HCT116 (cell line): ENCODE results near the gene CD40. TPM values are rescaled to one million over a fixed set of nuclear protein-coding genes. Genes with fewer than 3 reads are reported as not detected.

Experiments used
- ATAC-seq: fragments of 200-7000 bp; cut with Tn5 transposase; 2 replicates; pipeline ENCODE4 v1.9.1; 2020; ENCODE audit warnings: mild to moderate bottlenecking, moderate library complexity
- BruUV-seq: library from RNA; stranded (reverse); fragments of 400-500 nt; replicated peaks from 2 replicates; lab custom pipeline; 2021; lab: Mats Ljungman, UMichigan
- CTCF ChIA-PET: fragments of 300-600 bp; sonication (Branson Sonifier 250); formaldehyde crosslinking; loops from one replicate; lab custom pipeline; 2021; ENCODE audit warnings: antibody characterized with exemption; lab: Charles Lee
- POLR2A ChIA-PET: fragments of 300-600, 350-600 bp; sonication (Branson Sonifier 250); formaldehyde crosslinking; loops from one replicate; lab custom pipeline; 2021; ENCODE audit warnings: antibody characterized with exemption; lab: Charles Lee
- RAD21 ChIA-PET, 2 experiments: fragments of 300-600 bp; sonication (Branson Sonifier 250); formaldehyde crosslinking; loops; one replicate each; lab custom pipeline; 2023; ENCODE audit warnings: low total read pairs in 2 of 2; ENCODE audit not compliant: uncharacterized antibody in 2 of 2, unreplicated experiment in 2 of 2, low non-redundant PET in 1 of 2; lab: Charles Lee
- DNase-seq: peaks from one replicate; pipeline ENCODE4 v3.0.0-alpha.2; 2010; ENCODE audit warnings: low read depth, low spot score
- H2AFZ ChIP-seq: fragments of 200-600 bp; shearing (Covaris generic), sonication (generic); 2 replicates; pipeline ENCODE4 v1.6.1; 2017; ENCODE audit warnings: low read depth, mixed run types, mixed read lengths, antibody characterized with exemption, low read length; ENCODE audit not compliant: poor library complexity, severe bottlenecking
- H3K27ac ChIP-seq: 2 replicates; pipeline ENCODE4 v1.5.1; 2012; ENCODE audit warnings: low read depth, low read length
- H3K27me3 ChIP-seq: fragments of 200-600 bp; sonication (generic); 2 replicates; pipeline ENCODE4 v1.6.1; 2016; ENCODE audit warnings: mixed run types, low read length, mixed read lengths; ENCODE audit not compliant: insufficient read depth
- H3K36me3 ChIP-seq, 2 experiments: fragments of 200-500 bp in 1 of 2; fragments of 200-600 bp in 1 of 2; sonication (Bioruptor generic) in 1 of 2; sonication (generic) in 1 of 2; 2 replicates each; pipeline versions ENCODE4 v1.5.1 to v1.6.1; 2014 to 2016; ENCODE audit warnings: low read length in 2 of 2, inconsistent platforms in 1 of 2, mixed read lengths in 1 of 2, mixed run types in 1 of 2; ENCODE audit not compliant: insufficient read depth in 2 of 2, control insufficient read depth in 1 of 2
- H3K4me1 ChIP-seq, 2 experiments: fragments of 200-600 bp in 1 of 2; sonication (generic) in 1 of 2; 2 replicates each; pipeline versions ENCODE4 v1.5.1 to v1.6.1; 2012 to 2017; ENCODE audit warnings: low read length in 2 of 2, inconsistent platforms in 1 of 2, mild to moderate bottlenecking in 1 of 2, mixed read lengths in 1 of 2, mixed run types in 1 of 2, moderate library complexity in 1 of 2; ENCODE audit not compliant: insufficient read depth in 2 of 2, control insufficient read depth in 1 of 2
- H3K4me2 ChIP-seq: fragments of 200-600 bp; sonication (generic); 2 replicates; pipeline ENCODE4 v1.6.1; 2017; ENCODE audit warnings: mixed run types, low read length, mixed read lengths
- H3K4me3 ChIP-seq, 2 experiments: fragments of 200-600 bp in 1 of 2; sonication (generic) in 1 of 2; replicated peaks in 1 of 2; 2 replicates each; pipeline ENCODE4 v1.5.1; 2011 to 2016; ENCODE audit warnings: low read length in 2 of 2, control low read depth in 1 of 2, low read depth in 1 of 2, mild to moderate bottlenecking in 1 of 2, mixed read lengths in 1 of 2, mixed run types in 1 of 2
- H3K79me2 ChIP-seq: fragments of 200-600 bp; sonication (generic); 2 replicates; pipeline ENCODE4 v1.6.1; 2017; ENCODE audit warnings: mild to moderate bottlenecking, mixed run types, low read length, moderate library complexity, mixed read lengths; ENCODE audit not compliant: insufficient read depth
- H3K9ac ChIP-seq: fragments of 200-600 bp; sonication (generic); 2 replicates; pipeline ENCODE4 v1.6.1; 2016; ENCODE audit warnings: low read length, mixed read lengths
- H3K9me2 ChIP-seq: fragments of 200-600 bp; sonication (generic), shearing (Covaris generic); 2 replicates; pipeline ENCODE4 v1.6.1; 2017; ENCODE audit warnings: mixed run types, mild to moderate bottlenecking, moderate library complexity; ENCODE audit not compliant: insufficient read depth
- H3K9me3 ChIP-seq, 2 experiments: fragments of 200-500 bp in 1 of 2; fragments of 200-600 bp in 1 of 2; sonication (Bioruptor generic) in 1 of 2; sonication (generic) in 1 of 2; 2 replicates each; pipeline ENCODE4 v1.6.1; 2014 to 2017; ENCODE audit warnings: low read length in 2 of 2, mixed read lengths in 2 of 2, inconsistent platforms in 1 of 2, low read depth in 1 of 2, mild to moderate bottlenecking in 1 of 2, mixed run types in 1 of 2, moderate library complexity in 1 of 2; ENCODE audit not compliant: control insufficient read depth in 1 of 2, insufficient read depth in 1 of 2
- H4K20me1 ChIP-seq: fragments of 200-600 bp; sonication (generic), shearing (Covaris generic); 2 replicates; pipeline ENCODE4 v1.6.1; 2017; ENCODE audit warnings: mixed run types, mild to moderate bottlenecking, moderate library complexity; ENCODE audit not compliant: insufficient read depth
- CEBPB ChIP-seq: IDR thresholded peaks from 2 replicates; pipeline ENCODE4 v1.6.1; 2012; ENCODE audit warnings: low read depth
- EGR1 ChIP-seq: IDR thresholded peaks from 2 replicates; pipeline ENCODE4 v1.6.1; 2012; ENCODE audit warnings: low read depth
- EZH2 ChIP-seq: fragments of 200-600 bp; sonication (generic); IDR thresholded peaks from 2 replicates; pipeline ENCODE4 v1.6.1; 2017; ENCODE audit warnings: antibody characterized with exemption, mixed run types
- EZH2phosphoT487 ChIP-seq: fragments of 200-600 bp; IDR thresholded peaks from 2 replicates; pipeline ENCODE4 v1.6.1; 2018; ENCODE audit warnings: antibody characterized with exemption, borderline replicate concordance
- JUND ChIP-seq: IDR thresholded peaks from 2 replicates; pipeline ENCODE4 v1.6.1; 2012
- POLR2A ChIP-seq: IDR thresholded peaks from 2 replicates; pipeline ENCODE4 v1.7.0; 2011; ENCODE audit warnings: borderline replicate concordance; ENCODE audit not compliant: insufficient read depth, insufficient read length; ENCODE audit errors: extremely low read depth
- POLR2AphosphoS5 ChIP-seq: IDR thresholded peaks from 2 replicates; pipeline ENCODE4 v1.6.1; 2011; ENCODE audit warnings: mild to moderate bottlenecking, low read depth, low read length, moderate library complexity
- SIN3A ChIP-seq: IDR thresholded peaks from 2 replicates; pipeline ENCODE4 v1.6.1; 2012; ENCODE audit warnings: low read depth
- SRF ChIP-seq: IDR thresholded peaks from 2 replicates; pipeline ENCODE4 v1.6.1; 2012; ENCODE audit warnings: low read depth
- YY1 ChIP-seq: IDR thresholded peaks from 2 replicates; pipeline ENCODE4 v1.6.1; 2011; ENCODE audit warnings: low read length, low read depth, moderate library complexity, mild to moderate bottlenecking; ENCODE audit not compliant: insufficient replicate concordance; ENCODE audit errors: extremely low read depth
- ZFX ChIP-seq: fragments of 450-650 bp; IDR thresholded peaks from 2 replicates; pipeline ENCODE4 v1.6.1; 2017
- ZNF274 ChIP-seq: fragments of 200-500 bp; sonication (Bioruptor generic); IDR thresholded peaks from 2 replicates; pipeline ENCODE4 v1.6.1; 2014; ENCODE audit warnings: mild to moderate bottlenecking, low read depth, low read length, inconsistent platforms
- intact Hi-C: fragments of 100-400 bp; cut with micrococcal nuclease; formaldehyde crosslinking; loops from 2 replicates; pipeline ENCODE4 v1.10.0; 2022
- total RNA-seq: library from RNA; stranded (reverse); gene quantifications from one replicate; pipeline ENCODE4 v1.2.1, GENCODE V29; 2021; ENCODE audit not compliant: unreplicated experiment
- TF ChIP-seq, protein P1 (sequence below): IDR thresholded peaks from 2 replicates; pipeline ENCODE4 v1.6.1; 2011; ENCODE audit warnings: mild to moderate bottlenecking, low read length, moderate library complexity; ENCODE audit not compliant: insufficient replicate concordance; ENCODE audit errors: extremely low read depth
- TF ChIP-seq, protein P2 (sequence below): IDR thresholded peaks from 2 replicates; pipeline ENCODE4 v1.6.1; 2012; ENCODE audit warnings: low read depth
- TF ChIP-seq, protein P3 (sequence below), 3 experiments: fragments of 200-600 bp in 1 of 3; sonication (generic) in 1 of 3; IDR thresholded peaks in 2 of 3; conservative IDR thresholded peaks in 1 of 3; 2 replicates each; pipeline ENCODE4 v1.5.1; 2012 to 2017; ENCODE audit warnings: low read depth in 2 of 3, low read length in 2 of 3, antibody characterized with exemption in 1 of 3, borderline replicate concordance in 1 of 3, control low read depth in 1 of 3, mild to moderate bottlenecking in 1 of 3, mixed read lengths in 1 of 3, mixed run types in 1 of 3, moderate library complexity in 1 of 3; ENCODE audit not compliant: insufficient read depth in 1 of 3
- TF ChIP-seq, protein P4 (sequence below): IDR thresholded peaks from 2 replicates; pipeline ENCODE4 v1.6.1; 2012

Gene CD40
- total RNA-seq, 1 experiment from 2014 or later, result 21.3 TPM

DNA sequence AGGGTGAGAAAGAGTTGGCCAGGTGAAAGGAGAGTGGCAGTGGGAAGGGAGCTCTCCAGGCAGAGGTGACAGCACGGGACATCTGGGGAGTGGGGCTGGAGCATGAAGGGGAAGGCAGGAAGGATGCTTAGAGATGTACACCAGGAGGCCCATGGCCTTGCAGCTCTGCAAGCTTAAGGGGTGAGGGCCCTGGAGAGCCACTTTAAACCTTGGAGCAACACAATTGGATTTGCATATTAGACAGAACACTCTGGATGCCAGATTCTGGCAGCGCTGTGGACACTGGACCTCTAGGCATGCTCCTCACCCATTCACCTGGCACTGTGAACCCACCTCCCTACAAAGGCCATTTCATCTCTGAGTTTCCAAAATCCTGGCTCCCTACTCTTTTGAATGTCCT is 3.7 kb upstream of the CD40 start:
- Histone ChIP-seq H3K9me2 (no peaks in the 10 kb centered on the region), H3K79me2 (peaks cover 4% of the 10 kb centered on the region; the same call in 1 of the 2 replicates), H3K27ac (no peak overlapping the region), H2AFZ (no peak overlapping the region), H3K4me1 (peaks cover 11 to 15% of the 10 kb centered on the region in 2 experiments), H4K20me1 (no peaks in the 10 kb centered on the region), H3K4me3 (no peak overlapping the region), H3K4me2 (no peak overlapping the region), H3K9ac (no peak overlapping the region), H3K27me3 (peaks cover 17% of the 10 kb centered on the region; the same call in 1 of the 2 replicates), H3K36me3 (no peaks in the 10 kb centered on the region), H3K9me3 (no peaks in the 10 kb centered on the region)
- no peak for DNase-seq
- no TSS peak for BruUV-seq
- CTCF ChIA-PET, result no interaction called here
- TF ChIP-seq ZFX (no peak), JUND (no peak), EZH2 (no peak), SIN3A (no peak), POLR2A (no peak), POLR2AphosphoS5 (no peak), EZH2phosphoT487 (no peak), ZNF274 (no peak), EGR1 (no peak), SRF (no peak), CEBPB (no peak), YY1 (no peak)
- TF ChIP-seq, protein P1, sequence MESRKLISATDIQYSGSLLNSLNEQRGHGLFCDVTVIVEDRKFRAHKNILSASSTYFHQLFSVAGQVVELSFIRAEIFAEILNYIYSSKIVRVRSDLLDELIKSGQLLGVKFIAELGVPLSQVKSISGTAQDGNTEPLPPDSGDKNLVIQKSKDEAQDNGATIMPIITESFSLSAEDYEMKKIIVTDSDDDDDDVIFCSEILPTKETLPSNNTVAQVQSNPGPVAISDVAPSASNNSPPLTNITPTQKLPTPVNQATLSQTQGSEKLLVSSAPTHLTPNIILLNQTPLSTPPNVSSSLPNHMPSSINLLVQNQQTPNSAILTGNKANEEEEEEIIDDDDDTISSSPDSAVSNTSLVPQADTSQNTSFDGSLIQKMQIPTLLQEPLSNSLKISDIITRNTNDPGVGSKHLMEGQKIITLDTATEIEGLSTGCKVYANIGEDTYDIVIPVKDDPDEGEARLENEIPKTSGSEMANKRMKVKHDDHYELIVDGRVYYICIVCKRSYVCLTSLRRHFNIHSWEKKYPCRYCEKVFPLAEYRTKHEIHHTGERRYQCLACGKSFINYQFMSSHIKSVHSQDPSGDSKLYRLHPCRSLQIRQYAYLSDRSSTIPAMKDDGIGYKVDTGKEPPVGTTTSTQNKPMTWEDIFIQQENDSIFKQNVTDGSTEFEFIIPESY, result no peak
- TF ChIP-seq, protein P2, sequence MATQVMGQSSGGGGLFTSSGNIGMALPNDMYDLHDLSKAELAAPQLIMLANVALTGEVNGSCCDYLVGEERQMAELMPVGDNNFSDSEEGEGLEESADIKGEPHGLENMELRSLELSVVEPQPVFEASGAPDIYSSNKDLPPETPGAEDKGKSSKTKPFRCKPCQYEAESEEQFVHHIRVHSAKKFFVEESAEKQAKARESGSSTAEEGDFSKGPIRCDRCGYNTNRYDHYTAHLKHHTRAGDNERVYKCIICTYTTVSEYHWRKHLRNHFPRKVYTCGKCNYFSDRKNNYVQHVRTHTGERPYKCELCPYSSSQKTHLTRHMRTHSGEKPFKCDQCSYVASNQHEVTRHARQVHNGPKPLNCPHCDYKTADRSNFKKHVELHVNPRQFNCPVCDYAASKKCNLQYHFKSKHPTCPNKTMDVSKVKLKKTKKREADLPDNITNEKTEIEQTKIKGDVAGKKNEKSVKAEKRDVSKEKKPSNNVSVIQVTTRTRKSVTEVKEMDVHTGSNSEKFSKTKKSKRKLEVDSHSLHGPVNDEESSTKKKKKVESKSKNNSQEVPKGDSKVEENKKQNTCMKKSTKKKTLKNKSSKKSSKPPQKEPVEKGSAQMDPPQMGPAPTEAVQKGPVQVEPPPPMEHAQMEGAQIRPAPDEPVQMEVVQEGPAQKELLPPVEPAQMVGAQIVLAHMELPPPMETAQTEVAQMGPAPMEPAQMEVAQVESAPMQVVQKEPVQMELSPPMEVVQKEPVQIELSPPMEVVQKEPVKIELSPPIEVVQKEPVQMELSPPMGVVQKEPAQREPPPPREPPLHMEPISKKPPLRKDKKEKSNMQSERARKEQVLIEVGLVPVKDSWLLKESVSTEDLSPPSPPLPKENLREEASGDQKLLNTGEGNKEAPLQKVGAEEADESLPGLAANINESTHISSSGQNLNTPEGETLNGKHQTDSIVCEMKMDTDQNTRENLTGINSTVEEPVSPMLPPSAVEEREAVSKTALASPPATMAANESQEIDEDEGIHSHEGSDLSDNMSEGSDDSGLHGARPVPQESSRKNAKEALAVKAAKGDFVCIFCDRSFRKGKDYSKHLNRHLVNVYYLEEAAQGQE, result no peak
- TF ChIP-seq, protein P3, sequence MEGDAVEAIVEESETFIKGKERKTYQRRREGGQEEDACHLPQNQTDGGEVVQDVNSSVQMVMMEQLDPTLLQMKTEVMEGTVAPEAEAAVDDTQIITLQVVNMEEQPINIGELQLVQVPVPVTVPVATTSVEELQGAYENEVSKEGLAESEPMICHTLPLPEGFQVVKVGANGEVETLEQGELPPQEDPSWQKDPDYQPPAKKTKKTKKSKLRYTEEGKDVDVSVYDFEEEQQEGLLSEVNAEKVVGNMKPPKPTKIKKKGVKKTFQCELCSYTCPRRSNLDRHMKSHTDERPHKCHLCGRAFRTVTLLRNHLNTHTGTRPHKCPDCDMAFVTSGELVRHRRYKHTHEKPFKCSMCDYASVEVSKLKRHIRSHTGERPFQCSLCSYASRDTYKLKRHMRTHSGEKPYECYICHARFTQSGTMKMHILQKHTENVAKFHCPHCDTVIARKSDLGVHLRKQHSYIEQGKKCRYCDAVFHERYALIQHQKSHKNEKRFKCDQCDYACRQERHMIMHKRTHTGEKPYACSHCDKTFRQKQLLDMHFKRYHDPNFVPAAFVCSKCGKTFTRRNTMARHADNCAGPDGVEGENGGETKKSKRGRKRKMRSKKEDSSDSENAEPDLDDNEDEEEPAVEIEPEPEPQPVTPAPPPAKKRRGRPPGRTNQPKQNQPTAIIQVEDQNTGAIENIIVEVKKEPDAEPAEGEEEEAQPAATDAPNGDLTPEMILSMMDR (IDR thresholded peaks at IDR 0.05 in 2 of 3, conservative IDR thresholded peaks at IDR 0.05 in 1 of 3; ENCODE audit: borderline replicate concordance in 1 of 3, insufficient read depth in 1 of 3, low read depth in 2 of 3, low read length in 2 of 3), result no peak
- TF ChIP-seq, protein P4, sequence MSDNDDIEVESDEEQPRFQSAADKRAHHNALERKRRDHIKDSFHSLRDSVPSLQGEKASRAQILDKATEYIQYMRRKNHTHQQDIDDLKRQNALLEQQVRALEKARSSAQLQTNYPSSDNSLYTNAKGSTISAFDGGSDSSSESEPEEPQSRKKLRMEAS, result no peak
- ATAC-seq, result no peak
- RAD21 ChIA-PET, result no interaction called here
- intact Hi-C loops, result no loop called here
- POLR2A ChIA-PET, result no interaction called here
